ENCODE data around the gene TEX22. TPM values are rescaled to one million over a fixed set of nuclear protein-coding genes. Genes with fewer than 3 reads are reported as not detected.

TEX22 gene
- total RNA-seq, result 0.99 TPM
- long read RNA-seq, partial matches to known transcripts, result 0 of 1 reads
- long read RNA-seq, other reads (novel, unspliced or antisense), result 1 of 1 reads

DNA sequence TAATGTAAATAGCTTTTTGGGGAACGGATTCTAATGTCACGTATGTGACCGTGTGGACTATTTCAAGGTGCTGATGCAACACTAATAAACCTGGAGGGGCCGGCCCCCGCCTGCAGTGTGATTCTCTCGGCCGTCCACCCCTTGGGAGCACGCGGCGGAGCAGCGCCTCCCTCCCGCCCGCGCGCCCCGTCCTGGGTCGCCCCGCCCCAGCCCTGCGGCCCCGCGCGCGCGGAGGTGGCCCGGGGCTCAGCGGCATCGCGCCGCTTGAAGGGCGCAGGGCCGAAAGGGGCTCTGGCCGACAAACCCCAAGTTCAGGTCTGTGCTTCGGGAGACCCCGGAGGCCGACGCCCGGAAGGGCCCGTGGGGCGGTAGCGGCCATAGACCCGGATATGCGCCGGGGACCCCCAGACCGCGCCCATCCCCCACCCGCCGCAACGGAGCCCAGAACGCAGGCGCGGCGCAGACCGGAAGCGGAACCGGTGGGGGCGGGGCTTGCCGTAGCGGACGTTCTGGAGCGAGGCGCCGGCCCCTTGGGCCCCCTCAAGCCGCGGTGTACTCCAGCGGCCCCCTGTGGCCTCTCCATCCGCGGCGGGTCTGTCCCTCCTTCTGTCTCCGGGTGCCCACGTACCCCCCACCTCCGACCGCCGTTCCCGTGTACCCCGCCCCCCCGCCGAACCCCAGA lies at the start of gene TEX22:
TEX22 (plus strand) TSS at position 495 of the 682 bp plus-strand sequence. CDS start 803 bp downstream, outside the sequence.
- TF ChIP-seq, protein P1, sequence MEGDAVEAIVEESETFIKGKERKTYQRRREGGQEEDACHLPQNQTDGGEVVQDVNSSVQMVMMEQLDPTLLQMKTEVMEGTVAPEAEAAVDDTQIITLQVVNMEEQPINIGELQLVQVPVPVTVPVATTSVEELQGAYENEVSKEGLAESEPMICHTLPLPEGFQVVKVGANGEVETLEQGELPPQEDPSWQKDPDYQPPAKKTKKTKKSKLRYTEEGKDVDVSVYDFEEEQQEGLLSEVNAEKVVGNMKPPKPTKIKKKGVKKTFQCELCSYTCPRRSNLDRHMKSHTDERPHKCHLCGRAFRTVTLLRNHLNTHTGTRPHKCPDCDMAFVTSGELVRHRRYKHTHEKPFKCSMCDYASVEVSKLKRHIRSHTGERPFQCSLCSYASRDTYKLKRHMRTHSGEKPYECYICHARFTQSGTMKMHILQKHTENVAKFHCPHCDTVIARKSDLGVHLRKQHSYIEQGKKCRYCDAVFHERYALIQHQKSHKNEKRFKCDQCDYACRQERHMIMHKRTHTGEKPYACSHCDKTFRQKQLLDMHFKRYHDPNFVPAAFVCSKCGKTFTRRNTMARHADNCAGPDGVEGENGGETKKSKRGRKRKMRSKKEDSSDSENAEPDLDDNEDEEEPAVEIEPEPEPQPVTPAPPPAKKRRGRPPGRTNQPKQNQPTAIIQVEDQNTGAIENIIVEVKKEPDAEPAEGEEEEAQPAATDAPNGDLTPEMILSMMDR (IDR thresholded peaks at IDR 0.05; ENCODE audit: borderline replicate concordance), result peak; percentile 48
- H3K4me1 ChIP-seq, result peaks cover 30% of the 10 kb centered on the region
- intact Hi-C loops (cut with micrococcal nuclease), result no loop called here
- H3K4me3 ChIP-seq, result peak within 1 kb of the TSS; percentile 96
- H3K27ac ChIP-seq (replicated peaks), result peak within 1 kb of the TSS; percentile 97
- no peaks in the 10 kb centered on the region for H3K27me3 ChIP-seq (ENCODE audit: low read depth)
- H3K36me3 ChIP-seq, result peaks cover 27% of the 10 kb centered on the region
- peak; percentile 93 for DNase-seq
- H3K9me3 ChIP-seq (replicated peaks), result peaks cover 16% of the 10 kb centered on the region

GRCh38 chr14:105348945-105349699 lies 49.2 kb upstream of the TEX22 start:
- Histone ChIP-seq H3K4me3 (no peak overlapping the region), H3K36me3 (peaks cover 7% of the 10 kb centered on the region), H3K27me3 (ENCODE audit: low read depth) (no peaks in the 10 kb centered on the region), H3K27ac (replicated peaks) (no peak overlapping the region), H3K4me1 (peaks cover 30% of the 10 kb centered on the region), H3K9me3 (replicated peaks) (no peaks in the 10 kb centered on the region)
- TF ChIP-seq, protein P1 (IDR thresholded peaks at IDR 0.05; ENCODE audit: borderline replicate concordance), result no peak
- DNase-seq, result no peak
- intact Hi-C loops (cut with micrococcal nuclease), result no loop called here

GRCh38 chr14:105349992-105350391 lies 48.3 kb upstream of the TEX22 start:
- H3K9me3 ChIP-seq (replicated peaks), result no peaks in the 10 kb centered on the region
- H3K4me1 ChIP-seq, result peaks cover 30% of the 10 kb centered on the region
- DNase-seq, result no peak
- no peaks in the 10 kb centered on the region for H3K27me3 ChIP-seq (ENCODE audit: low read depth)
- TF ChIP-seq, protein P1 (IDR thresholded peaks at IDR 0.05; ENCODE audit: borderline replicate concordance), result no peak
- H3K27ac ChIP-seq (replicated peaks), result no peak overlapping the region
- intact Hi-C loops (cut with micrococcal nuclease), result loop anchor here (10.0 kb wide), 1 partner anchor 255 kb away; no protein-coding TSS in a partner anchor
- H3K4me3 ChIP-seq, result no peak overlapping the region
- peaks cover 14% of the 10 kb centered on the region for H3K36me3 ChIP-seq

DNA sequence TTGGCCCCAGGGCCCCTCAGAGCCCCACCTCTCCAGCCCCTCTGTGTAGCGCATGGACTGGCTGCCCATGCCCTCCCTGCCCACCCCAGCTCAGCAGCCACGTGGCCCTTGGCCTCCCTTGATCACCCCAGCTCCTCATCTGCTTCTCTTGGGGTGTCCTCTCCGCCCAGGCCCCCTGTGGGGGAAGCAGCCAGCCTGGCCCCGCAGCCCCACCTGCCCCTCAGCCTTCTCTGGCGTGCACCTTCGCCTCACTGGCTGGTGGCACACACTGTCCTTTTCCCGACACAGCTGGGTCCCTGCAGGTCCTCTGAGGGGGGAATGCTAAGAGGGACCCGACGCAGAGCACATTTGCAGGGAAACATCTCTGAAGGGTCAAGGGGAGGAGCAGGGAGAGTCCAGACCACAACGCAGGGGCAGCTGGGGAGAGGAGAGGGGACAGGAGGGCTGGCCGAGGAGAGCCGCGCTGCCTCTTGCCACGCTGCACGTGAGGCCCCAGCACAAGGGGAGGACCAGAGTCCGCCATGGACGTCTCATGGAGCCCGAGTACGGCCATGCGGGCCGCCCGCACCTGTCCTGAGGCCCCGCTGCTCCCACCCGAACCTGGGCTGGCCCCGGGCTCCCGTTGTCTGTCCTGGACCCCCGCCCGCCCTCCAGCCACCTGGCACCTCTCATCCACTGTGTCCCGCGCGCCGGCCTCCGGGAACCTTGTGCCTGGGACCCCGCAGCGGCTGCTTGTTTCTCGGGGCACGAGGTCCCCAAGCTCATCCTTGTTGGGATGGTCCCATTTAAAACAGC lies 47.7 kb upstream of the TEX22 start:
- intact Hi-C loops (cut with micrococcal nuclease), result loop anchor here (10.0 kb wide), 1 partner anchor 256 kb away; no protein-coding TSS in a partner anchor

More for the DNA sequence above, 47.7 kb upstream of the TEX22 start:
- TF ChIP-seq, protein P1 (IDR thresholded peaks at IDR 0.05; ENCODE audit: borderline replicate concordance), result no peak
- no peak for DNase-seq
- Histone ChIP-seq H3K4me3 (no peak overlapping the region), H3K4me1 (peaks cover 27% of the 10 kb centered on the region), H3K36me3 (peaks cover 20% of the 10 kb centered on the region), H3K9me3 (replicated peaks) (no peaks in the 10 kb centered on the region), H3K27ac (replicated peaks) (no peak overlapping the region), H3K27me3 (ENCODE audit: low read depth) (no peaks in the 10 kb centered on the region)
